HG03280 (cell line): ENCODE results near the gene MAP3K4.

Experiments used
- ATAC-seq: cut with Tn5 transposase; IDR thresholded peaks from one replicate; pipeline ENCODE4 v1.9.1; 2021; ENCODE audit warnings: mild to moderate bottlenecking, moderate library complexity; ENCODE audit not compliant: unreplicated experiment

The MAP3K4 gene

DNA sequence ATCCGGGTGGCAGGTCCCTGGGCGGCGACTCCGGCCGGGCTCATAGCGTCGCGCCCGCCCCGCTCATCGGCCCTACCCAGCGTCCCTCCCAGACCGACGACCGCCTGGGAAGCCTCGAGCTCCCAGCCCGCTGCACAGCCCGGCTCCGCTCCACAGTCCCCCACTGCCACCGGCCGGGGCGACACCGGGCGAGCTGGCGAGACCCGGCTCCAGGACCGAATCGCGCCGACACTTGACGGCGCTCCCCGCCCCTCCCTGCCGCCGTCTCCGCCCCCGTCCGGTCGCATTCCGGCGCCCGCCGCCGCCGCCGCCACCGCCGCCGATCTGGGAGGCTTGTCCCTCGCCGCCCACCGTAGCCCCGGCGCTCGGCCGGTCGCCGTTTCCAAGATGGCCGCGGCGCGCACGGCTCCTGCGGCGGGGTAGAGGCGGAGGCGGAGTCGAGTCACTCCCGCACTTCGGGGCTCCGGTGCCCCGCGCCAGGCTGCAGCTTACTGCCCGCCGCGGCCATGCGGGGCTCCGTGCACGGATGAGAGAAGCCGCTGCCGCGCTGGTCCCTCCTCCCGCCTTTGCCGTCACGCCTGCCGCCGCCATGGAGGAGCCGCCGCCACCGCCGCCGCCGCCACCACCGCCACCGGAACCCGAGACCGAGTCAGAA is at the start of gene MAP3K4:
TSS of gene MAP3K4 (plus strand) at position 364 of the 655 bp plus-strand sequence. CDS start at position 527, 163 bp downstream.
- ATAC-seq, result peak; percentile 68

DNA sequence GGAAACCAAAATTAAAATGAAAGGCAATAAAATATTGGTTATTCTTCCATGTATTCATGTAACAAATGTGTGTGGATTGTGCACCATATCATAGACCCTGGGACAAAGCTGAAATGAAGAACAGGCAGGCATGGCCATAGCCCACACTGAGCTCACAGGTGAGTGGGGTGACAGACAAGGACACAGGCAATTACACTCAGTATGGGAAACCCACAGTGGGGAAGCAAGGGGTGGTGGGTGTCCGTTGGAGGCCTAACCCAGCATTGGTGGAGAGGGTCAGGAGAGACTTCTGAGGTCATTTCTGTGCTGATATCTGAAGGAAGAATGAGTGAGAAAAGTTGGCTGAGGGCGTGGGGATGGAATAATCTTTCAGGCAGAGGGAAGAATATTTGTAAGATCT is 47.6 kb upstream of the MAP3K4 start:
- ATAC-seq, result no peak

- no peak for ATAC-seq
Observed at GRCh38 chr6:160945516-160946177, 45.9 kb upstream of the MAP3K4 start.

DNA sequence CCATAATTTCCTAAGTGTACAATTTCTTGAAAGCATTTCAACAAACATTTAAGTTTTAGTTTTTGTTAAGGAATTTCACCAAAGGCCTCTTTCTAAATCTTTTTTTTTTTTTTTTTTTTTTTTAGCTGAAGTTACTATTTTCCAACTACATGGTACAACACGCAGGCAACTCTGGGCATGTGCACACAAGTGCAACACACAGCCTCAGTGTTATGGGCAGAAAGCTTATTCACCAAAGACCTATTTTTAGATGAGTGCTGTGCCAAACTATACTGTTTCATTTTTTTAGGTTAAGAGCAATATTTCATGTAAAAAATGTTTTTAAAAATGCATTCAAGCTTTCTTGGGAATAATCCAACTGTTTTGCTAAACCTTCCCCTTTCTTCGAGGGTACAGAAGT is 42.0 kb upstream of the MAP3K4 start:
- ATAC-seq, result no peak

DNA sequence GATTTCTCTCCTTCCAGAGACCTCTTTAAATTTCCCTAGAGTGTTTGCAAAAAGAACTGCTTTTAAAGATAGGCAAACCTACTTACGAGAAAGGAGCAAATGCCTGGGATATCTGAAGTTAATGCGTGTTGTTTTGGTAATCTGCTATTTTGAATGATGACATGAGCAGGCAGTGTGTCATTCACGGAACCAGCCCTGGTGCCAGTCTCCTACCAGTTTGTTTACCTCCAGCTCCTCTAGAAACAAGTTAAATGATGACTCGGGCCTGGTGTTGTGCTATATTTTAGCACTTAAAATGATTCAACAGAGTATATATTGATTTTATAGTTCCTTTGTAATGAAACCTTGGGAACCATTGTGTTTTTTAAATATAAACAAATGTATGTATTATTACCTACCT is 41.1 kb upstream of the MAP3K4 start:
- ATAC-seq, result no peak

DNA sequence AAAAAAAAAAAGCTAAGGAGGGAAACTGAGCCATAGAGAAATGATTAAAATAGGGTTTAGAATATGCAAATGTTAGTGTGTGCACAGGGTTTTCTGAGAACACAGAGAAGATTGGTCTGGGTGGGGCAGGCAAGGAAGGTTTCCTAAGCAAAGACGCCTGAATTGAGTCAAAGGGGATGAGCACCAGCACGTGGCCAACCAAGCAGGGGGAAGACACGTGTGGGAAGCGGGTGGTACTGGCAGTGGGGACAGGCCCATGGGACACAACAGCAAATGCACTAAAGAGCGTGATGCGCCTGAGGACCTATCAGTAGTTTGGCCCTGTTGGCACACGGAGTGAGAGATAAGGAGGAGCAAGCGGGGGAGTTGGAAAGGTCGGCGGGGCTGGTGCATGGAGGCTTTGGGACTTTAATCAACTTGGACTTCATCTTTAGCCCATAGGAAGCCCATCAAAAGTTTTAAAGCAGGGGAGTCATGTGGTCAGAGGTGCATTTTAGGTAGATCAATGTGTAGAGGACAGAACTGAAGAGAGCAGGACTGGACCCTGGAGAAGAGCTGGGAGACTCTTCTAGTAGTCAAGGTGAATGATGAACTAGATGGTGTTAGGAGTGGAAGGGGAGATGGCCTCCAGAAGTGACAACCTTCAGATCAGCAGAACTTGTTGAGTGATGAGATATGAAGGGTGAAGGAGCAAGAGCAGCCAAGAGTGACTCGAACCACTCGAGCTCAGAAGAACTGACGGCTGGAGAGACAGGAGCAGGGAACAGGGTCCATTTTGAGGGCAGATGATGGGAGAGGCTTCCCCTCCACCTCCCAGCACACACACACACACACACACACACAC is 40.2 kb upstream of the MAP3K4 start:
- no peak for ATAC-seq

DNA sequence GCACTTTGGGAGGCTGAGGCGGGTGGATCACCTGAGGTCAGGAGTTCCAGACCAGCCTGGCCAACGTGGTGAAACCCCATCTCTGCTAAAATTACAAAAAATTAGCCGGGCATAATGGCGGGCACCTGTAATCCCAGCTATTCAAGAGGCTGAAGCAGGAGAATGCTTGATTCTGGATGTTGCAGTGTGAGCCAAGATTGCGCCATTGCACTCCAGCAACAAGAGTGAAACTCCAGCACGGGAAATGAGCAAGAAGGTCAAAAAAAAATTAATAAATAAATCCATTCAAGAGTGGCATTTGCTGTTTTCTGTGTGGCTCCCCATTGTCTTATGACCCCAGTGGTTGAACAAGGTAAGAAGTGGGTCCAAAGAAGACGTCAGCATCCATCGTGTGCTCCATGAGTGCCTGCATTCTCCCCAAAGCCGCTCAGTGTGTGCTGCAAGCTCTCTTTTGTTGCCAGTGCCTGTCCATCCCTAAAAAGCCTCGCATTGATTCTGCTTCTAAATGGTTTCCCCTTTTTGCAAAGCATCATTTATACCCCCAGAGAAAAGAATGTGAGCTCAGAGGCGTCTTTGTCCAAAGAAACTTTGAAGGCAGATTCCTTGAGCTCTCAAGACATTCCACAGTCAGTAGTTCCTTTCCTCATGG is 38.8 kb upstream of the MAP3K4 start:
- ATAC-seq, result no peak

DNA sequence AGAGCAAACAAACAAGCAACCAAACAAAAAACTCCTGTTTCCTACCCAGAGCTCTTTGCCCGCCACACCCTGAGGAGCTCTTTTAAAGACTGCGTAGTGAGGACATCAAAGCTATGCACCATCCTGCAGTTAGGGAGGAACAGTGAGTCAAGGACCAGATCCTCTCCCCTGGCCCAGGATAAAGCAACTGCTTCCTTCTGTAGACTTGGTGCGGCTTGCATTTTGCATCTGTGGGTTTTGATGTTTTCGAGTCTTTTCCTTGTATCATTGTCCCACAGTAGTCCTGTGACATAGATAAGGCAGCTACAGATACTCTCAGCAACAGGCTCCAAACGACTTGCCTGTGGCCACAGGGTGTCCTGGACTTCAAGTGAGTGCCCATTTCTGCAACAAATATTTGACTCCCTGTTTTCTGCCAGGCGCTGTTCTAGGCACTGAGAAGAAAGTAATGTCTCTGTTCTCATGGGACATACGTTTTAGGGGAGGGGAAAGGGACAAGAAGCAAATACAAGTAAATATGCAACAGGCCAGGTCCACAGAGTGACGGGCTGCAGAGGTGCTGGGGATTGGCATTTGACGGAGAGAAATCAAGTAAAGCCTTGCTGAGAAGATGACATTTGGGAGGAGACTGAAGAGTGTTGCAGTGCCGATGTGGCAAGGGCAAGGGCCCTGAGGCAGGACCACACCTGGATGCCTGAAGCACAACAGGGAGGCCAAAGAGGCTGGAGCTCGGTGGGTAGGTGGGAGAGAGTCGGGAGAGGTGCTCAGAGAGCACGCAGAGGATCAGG is 35.9 kb upstream of the MAP3K4 start:
- ATAC-seq, result no peak

- no peak for ATAC-seq
Observed at GRCh38 chr6:160956300-160957035, 35.1 kb upstream of the MAP3K4 start.

DNA sequence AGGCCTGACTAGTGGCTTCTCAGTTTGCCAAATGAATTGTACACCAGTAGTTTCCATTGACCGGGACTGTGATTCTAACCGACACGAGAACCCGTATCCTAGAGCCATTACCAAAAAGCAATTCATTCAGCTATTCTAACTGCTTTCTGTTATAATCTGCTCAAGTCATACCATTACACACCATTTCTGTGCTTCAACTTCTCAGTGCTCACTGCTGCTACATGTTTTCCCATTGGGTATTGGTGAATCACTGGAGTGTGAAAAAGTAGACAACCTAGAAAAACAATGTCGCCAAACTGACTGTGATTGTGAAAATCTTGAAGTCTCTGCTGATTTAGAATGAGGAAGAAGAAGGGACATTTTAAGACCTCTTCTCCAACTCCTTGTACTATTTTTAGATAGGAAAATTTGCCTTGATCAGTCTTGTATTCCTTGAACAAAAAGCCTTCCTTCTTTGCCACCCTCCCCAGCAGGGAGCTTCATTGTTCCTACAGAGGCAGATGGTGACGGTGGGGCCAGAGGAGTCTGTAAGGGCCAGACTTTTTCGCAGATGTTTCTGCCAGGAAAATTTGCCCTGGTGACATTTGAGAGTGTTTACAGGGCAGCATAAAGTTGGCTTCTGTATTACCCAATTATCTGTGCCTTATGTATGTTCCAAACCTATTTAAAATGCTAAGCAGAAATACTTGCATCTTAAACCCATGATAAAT is 31.7 kb upstream of the MAP3K4 start:
- no peak for ATAC-seq

- no peak for ATAC-seq
Observed at GRCh38 chr6:160960839-160961238, 30.7 kb upstream of the MAP3K4 start.

DNA sequence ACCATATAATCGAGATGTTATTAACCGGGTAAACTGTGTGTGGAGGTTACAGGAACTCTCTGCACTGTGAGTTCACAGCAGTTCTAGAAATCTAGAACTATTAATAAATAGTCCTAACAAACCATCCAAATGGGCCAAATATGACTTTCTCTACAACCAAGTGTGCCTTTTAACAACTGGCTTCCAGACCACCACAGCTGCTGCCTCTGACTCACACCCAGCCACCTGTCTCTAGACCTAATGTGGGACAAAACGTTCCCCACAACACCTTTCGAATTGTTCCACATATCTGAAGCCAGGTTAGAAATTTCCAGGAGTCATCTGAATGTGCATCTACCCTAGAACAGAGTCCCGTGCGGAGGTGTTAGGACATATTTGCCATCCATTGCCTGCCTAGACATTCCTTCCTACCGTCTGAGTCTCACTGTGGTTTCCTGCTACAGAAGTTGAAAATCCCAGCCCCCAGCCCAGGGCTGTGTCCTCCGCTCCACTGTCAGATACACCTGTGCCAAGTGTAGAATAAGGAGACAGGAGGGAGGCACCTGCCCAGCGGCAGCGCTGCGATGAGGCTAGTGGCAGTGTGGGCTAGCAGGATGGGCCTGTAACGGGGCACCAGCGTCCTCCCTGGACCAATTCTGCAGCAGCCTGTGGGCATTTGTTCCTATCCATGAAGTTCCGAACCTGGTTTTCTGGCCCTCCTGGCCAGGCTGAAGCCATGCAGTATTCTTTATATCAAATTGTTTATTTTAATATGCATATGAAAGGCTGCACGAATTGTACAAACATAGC is 28.5 kb upstream of the MAP3K4 start:
- ATAC-seq, result no peak

- ATAC-seq, result no peak
Observed at GRCh38 chr6:160963651-160964050, 27.9 kb upstream of the MAP3K4 start.

- no peak for ATAC-seq
Observed at GRCh38 chr6:160965893-160966292, 25.7 kb upstream of the MAP3K4 start.

- ATAC-seq, result no peak
Observed at GRCh38 chr6:160966493-160967229, 24.9 kb upstream of the MAP3K4 start.

- no peak for ATAC-seq
Observed at GRCh38 chr6:160967351-160967750, 24.2 kb upstream of the MAP3K4 start.

- ATAC-seq, result no peak
Observed at GRCh38 chr6:160967833-160968232, 23.7 kb upstream of the MAP3K4 start.

DNA sequence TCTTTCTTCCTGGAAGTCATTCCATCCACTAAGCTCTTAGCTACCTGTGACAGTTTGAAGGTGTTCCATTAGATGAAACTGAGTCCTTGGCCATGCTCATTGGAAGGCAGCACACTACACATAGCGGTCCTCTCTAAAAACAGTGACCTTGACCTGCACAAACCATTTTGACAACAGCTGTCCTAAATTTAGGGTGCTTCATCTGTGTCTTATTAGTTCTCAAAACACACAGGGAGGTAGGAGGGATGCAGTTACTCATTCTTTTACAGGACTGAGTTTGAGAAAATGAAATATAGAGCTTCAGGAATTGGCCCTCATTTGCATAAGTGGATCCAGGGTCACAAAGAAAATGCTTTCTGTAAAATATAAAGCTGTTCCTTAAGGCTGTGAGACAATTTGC is 20.4 kb upstream of the MAP3K4 start:
- ATAC-seq, result no peak
